H1 (cell line): ENCODE measurements around the gene NINJ2. TPM values are rescaled to one million over a fixed set of nuclear protein-coding genes. Genes with fewer than 3 reads are reported as not detected.

ENCODE experiments used
- CTCF ChIA-PET: fragments of 300-600 bp; sonication (Branson Sonifier 250); formaldehyde crosslinking; loops from one replicate; lab custom pipeline; 2021; ENCODE audit not compliant: partially characterized antibody; lab: Charles Lee
- POLR2A ChIA-PET: fragments of 300-600 bp; sonication (Branson Sonifier 250); formaldehyde crosslinking; loops from one replicate; lab custom pipeline; 2021; ENCODE audit warnings: inconsistent platforms; ENCODE audit not compliant: partially characterized antibody; lab: Charles Lee
- DNase-seq, 2 experiments: peaks; one replicate each; pipeline versions ENCODE4 v3.0.0 to v3.0.0-alpha.2; 2010 to 2022; ENCODE audit warnings: low spot score in 2 of 2, low read depth in 1 of 2, mixed read lengths in 1 of 2
- FAIRE-seq: peaks from 2 replicates; lab custom pipeline; 2011; peaks lifted over from hg19 to GRCh38; lab: Jason Lieb, UNC
- H2AFZ ChIP-seq: 2 replicates; pipeline ENCODE4 v1.8.1; 2012; ENCODE audit warnings: low read length, inconsistent platforms
- H2AK5ac ChIP-seq: 2 replicates; pipeline ENCODE4 v1.6.1; 2013; ENCODE audit warnings: low read depth, low read length
- H2BK120ac ChIP-seq: replicated peaks from 2 replicates; pipeline ENCODE3; 2013; ENCODE audit warnings: low read depth, low read length, inconsistent platforms
- H2BK12ac ChIP-seq: 2 replicates; pipeline ENCODE4 v1.6.1; 2013; ENCODE audit warnings: low read depth, low read length
- H2BK15ac ChIP-seq: 2 replicates; pipeline ENCODE4 v1.6.1; 2013; ENCODE audit warnings: low read length
- H2BK20ac ChIP-seq: 2 replicates; pipeline ENCODE4 v1.6.1; 2013; ENCODE audit warnings: low read length
- H2BK5ac ChIP-seq: 2 replicates; pipeline ENCODE4 v1.6.1; 2013; ENCODE audit warnings: low read depth, low read length
- H3K14ac ChIP-seq: 2 replicates; pipeline ENCODE4 v1.6.1; 2013; ENCODE audit warnings: inconsistent platforms; ENCODE audit not compliant: insufficient read length
- H3K18ac ChIP-seq: 2 replicates; pipeline ENCODE4 v1.6.1; 2013; ENCODE audit warnings: low read length; ENCODE audit errors: extremely low read depth
- H3K23ac ChIP-seq: 2 replicates; pipeline ENCODE4 v1.6.1; 2013; ENCODE audit warnings: inconsistent platforms; ENCODE audit not compliant: insufficient read length
- H3K23me2 ChIP-seq: 2 replicates; pipeline ENCODE4 v1.6.1; 2013; ENCODE audit warnings: low read depth, low read length
- H3K27ac ChIP-seq: 2 replicates; pipeline ENCODE4 v1.6.1; 2011; ENCODE audit warnings: low read depth, low read length, inconsistent platforms
- H3K27me3 ChIP-seq, 4 experiments: replicated peaks in 1 of 4; 1 replicate in 1 of 4; 2 replicates in 3 of 4; pipeline versions ENCODE4 v1.6.1 to v1.8.1; 2011 to 2013; ENCODE audit warnings: low read length in 3 of 4, mild to moderate bottlenecking in 3 of 4, inconsistent platforms in 2 of 4, mixed read lengths in 2 of 4, moderate library complexity in 1 of 4; ENCODE audit not compliant: control insufficient read depth in 3 of 4, insufficient read depth in 3 of 4; ENCODE audit errors: extremely low read depth in 1 of 4
- H3K36me3 ChIP-seq, 4 experiments: 2 replicates each; pipeline versions ENCODE4 v1.6.1 to v1.8.1; 2011 to 2013; ENCODE audit warnings: mild to moderate bottlenecking in 4 of 4, low read length in 3 of 4, moderate library complexity in 2 of 4, control low read depth in 1 of 4, inconsistent platforms in 1 of 4; ENCODE audit not compliant: insufficient read depth in 4 of 4, control insufficient read depth in 2 of 4
- H3K4ac ChIP-seq: replicated peaks from 2 replicates; pipeline ENCODE3; 2013; ENCODE audit warnings: low read length, low read depth, mixed read lengths, inconsistent platforms; ENCODE audit not compliant: insufficient read length
- H3K4me1 ChIP-seq, 4 experiments: replicated peaks in 1 of 4; 1 replicate in 1 of 4; 2 replicates in 3 of 4; pipeline versions ENCODE4 v1.6.1 to v1.8.1; 2011 to 2013; ENCODE audit warnings: low read length in 3 of 4, inconsistent platforms in 2 of 4, mixed read lengths in 1 of 4; ENCODE audit not compliant: insufficient read depth in 4 of 4, control insufficient read depth in 3 of 4
- H3K4me2 ChIP-seq, 2 experiments: 2 replicates each; pipeline versions ENCODE4 v1.6.1 to v1.8.1; 2011 to 2013; ENCODE audit warnings: low read depth in 2 of 2, low read length in 2 of 2, control low read depth in 1 of 2, inconsistent platforms in 1 of 2, mild to moderate bottlenecking in 1 of 2; ENCODE audit not compliant: insufficient read depth in 1 of 2
- H3K4me3 ChIP-seq, 4 experiments: fragments of 200-600, 300-600 bp in 1 of 4; sonication (generic), shearing (Covaris generic), sonication (Bioruptor Twin) in 1 of 4; 2 replicates each; pipeline versions ENCODE4 v1.5.1 to v1.8.1; 2011 to 2016; ENCODE audit warnings: low read length in 4 of 4, low read depth in 3 of 4, control low read depth in 2 of 4, inconsistent platforms in 2 of 4, mild to moderate bottlenecking in 2 of 4, mixed read lengths in 1 of 4, moderate library complexity in 1 of 4; ENCODE audit not compliant: insufficient read depth in 2 of 4; ENCODE audit errors: extremely low read depth in 1 of 4
- H3K56ac ChIP-seq: replicated peaks from 2 replicates; pipeline ENCODE3; 2013; ENCODE audit warnings: low read depth, mild to moderate bottlenecking, mixed read lengths, low read length, inconsistent platforms; ENCODE audit not compliant: insufficient read length
- H3K79me1 ChIP-seq: 2 replicates; pipeline ENCODE4 v1.6.1; 2013; ENCODE audit warnings: low read depth, low read length, control low read depth
- H3K79me2 ChIP-seq, 2 experiments: 2 replicates each; pipeline versions ENCODE4 v1.6.1 to v1.8.1; 2012 to 2013; ENCODE audit warnings: low read length in 2 of 2, mild to moderate bottlenecking in 2 of 2, inconsistent platforms in 1 of 2; ENCODE audit not compliant: insufficient read depth in 2 of 2, control insufficient read depth in 1 of 2
- H3K9ac ChIP-seq, 4 experiments: replicated peaks in 1 of 4; 1 replicate in 1 of 4; 2 replicates in 3 of 4; pipeline versions ENCODE4 v1.6.1 to v1.8.1; 2011 to 2013; ENCODE audit warnings: low read depth in 3 of 4, low read length in 3 of 4, control low read depth in 2 of 4, mild to moderate bottlenecking in 2 of 4, moderate library complexity in 2 of 4, inconsistent platforms in 1 of 4; ENCODE audit errors: extremely low read depth in 1 of 4
- H3K9me3 ChIP-seq, 2 experiments: 2 replicates each; pipeline versions ENCODE4 v1.6.1 to v1.8.1; 2012 to 2013; ENCODE audit warnings: mild to moderate bottlenecking in 2 of 2, moderate library complexity in 2 of 2, control low read depth in 1 of 2, inconsistent platforms in 1 of 2, low read depth in 1 of 2, low read length in 1 of 2, mixed read lengths in 1 of 2; ENCODE audit not compliant: insufficient read depth in 2 of 2
- H4K20me1 ChIP-seq, 2 experiments: replicated peaks in 1 of 2; 2 replicates each; pipeline versions ENCODE3 to v1.8.1; 2011 to 2013; ENCODE audit warnings: inconsistent platforms in 2 of 2, low read length in 2 of 2, mild to moderate bottlenecking in 1 of 2; ENCODE audit not compliant: insufficient read depth in 2 of 2, control insufficient read depth in 1 of 2
- H4K5ac ChIP-seq: 2 replicates; pipeline ENCODE4 v1.6.1; 2013; ENCODE audit warnings: low read length, low read depth, mixed read lengths, inconsistent platforms; ENCODE audit not compliant: insufficient read length
- H4K8ac ChIP-seq: 2 replicates; pipeline ENCODE4 v1.8.0; 2013; ENCODE audit warnings: mild to moderate bottlenecking, moderate library complexity, low read length, inconsistent platforms; ENCODE audit not compliant: insufficient read depth; ENCODE audit errors: extremely low read depth
- H4K91ac ChIP-seq: replicated peaks from 2 replicates; pipeline ENCODE3; 2013; ENCODE audit warnings: low read length, mixed read lengths, inconsistent platforms; ENCODE audit not compliant: insufficient read length
- BCL11A ChIP-seq, 2 experiments: IDR thresholded peaks; one replicate each; pipeline ENCODE4 v1.6.1; 2011; ENCODE audit warnings: low read depth in 2 of 2, low read length in 2 of 2, mild to moderate bottlenecking in 2 of 2
- BRCA1 ChIP-seq: IDR thresholded peaks from 2 replicates; pipeline ENCODE4 v1.6.1; 2012; ENCODE audit warnings: low read depth, low read length, improper control_type of control experiment
- CTCF ChIP-seq, 3 experiments: IDR thresholded peaks; 1 replicate in 2 of 3; 2 replicates in 1 of 3; pipeline versions ENCODE4 v1.5.1 to v1.6.1; 2011; ENCODE audit warnings: low read length in 3 of 3, mild to moderate bottlenecking in 3 of 3, inconsistent platforms in 2 of 3, low read depth in 1 of 3, moderate library complexity in 1 of 3; ENCODE audit not compliant: insufficient read depth in 1 of 3; ENCODE audit errors: control extremely low read depth in 1 of 3
- GABPA ChIP-seq: IDR thresholded peaks from 2 replicates; pipeline ENCODE4 v1.6.1; 2011; ENCODE audit warnings: mild to moderate bottlenecking, low read length, moderate library complexity, borderline replicate concordance; ENCODE audit not compliant: insufficient read depth
- SIRT6 ChIP-seq: IDR thresholded peaks from one replicate; pipeline ENCODE4 v1.7.1; 2012; ENCODE audit warnings: low read length, inconsistent platforms
- TAF1 ChIP-seq: IDR thresholded peaks from 2 replicates; pipeline ENCODE4 v1.6.1; 2011; ENCODE audit warnings: mild to moderate bottlenecking, low read depth, low read length
- TAF7 ChIP-seq: optimal IDR thresholded peaks from 2 replicates; pipeline ENCODE3; 2011; ENCODE audit warnings: low read depth, mild to moderate bottlenecking, inconsistent platforms, low read length, moderate library complexity, borderline replicate concordance
- YY1 ChIP-seq: IDR thresholded peaks from 2 replicates; pipeline ENCODE4 v1.6.1; 2011; ENCODE audit warnings: low read depth, mild to moderate bottlenecking, low read length
- WGBS, 2 experiments: shearing (Covaris generic) in 1 of 2; methylation state at CpG; one replicate each; pipeline versions ENCODE4 v1.1.6 to v1.1.7; 2013 to 2015; ENCODE audit warnings: low lambda C conversion rate in 2 of 2, mixed read lengths in 2 of 2, inconsistent platforms in 1 of 2, low coverage in 1 of 2, missing lambda C conversion rate in 1 of 2; ENCODE audit not compliant: insufficient replicate concordance in 2 of 2, insufficient coverage in 1 of 2, insufficient read length in 1 of 2; ENCODE audit errors: extremely low coverage in 1 of 2, missing lambda C conversion rate in 1 of 2; 5-methylcytosine and 5-hydroxymethylcytosine counted together
- polyA plus RNA-seq, 7 experiments: library from polyadenylated mRNA; depleted of rRNA in 3 of 7; stranded (reverse) in 5 of 7; unstranded in 2 of 7; fragments of >200 nt in 5 of 7; fragments of 200-250 nt in 2 of 7; gene quantifications; 1 replicate in 5 of 7; 2 replicates in 1 of 7; 4 replicates in 1 of 7; pipeline versions ENCODE4 v1.2.1 to v1.2.3, GENCODE V29; 2011 to 2013; ENCODE audit warnings: missing spikeins in 2 of 7, mixed read lengths in 2 of 7
- total RNA-seq: library from RNA; stranded (reverse); fragmentation: NEBNext Ultra II Directional; extraction: Animal tissue kit (Norgen Biotek cat#: 25700); gene quantifications from 2 replicates; pipeline ENCODE4 v1.2.1, GENCODE V29; 2021
- TF ChIP-seq, protein P1 (sequence below): IDR thresholded peaks from 2 replicates; pipeline ENCODE4 v1.6.1; 2011; ENCODE audit warnings: low read length, improper control_type of control experiment

Gene NINJ2
- total and polyA plus RNA-seq, 2 of the 8 experiments (the other 6 are each of a cell fraction or from before 2014, with no cell fraction given) = 1.4 TPM; not detected in 1

- no peak overlapping the region for H3K23ac ChIP-seq
- H3K9me3 ChIP-seq = no peaks in the 10 kb centered on the region
- H3K36me3 ChIP-seq = no peaks in the 10 kb centered on the region
- no peak overlapping the region for H4K5ac ChIP-seq
- no peak overlapping the region for H2AK5ac ChIP-seq
- H3K18ac ChIP-seq = no peak overlapping the region
- H2BK20ac ChIP-seq = no peak overlapping the region
- H3K23me2 ChIP-seq = no peaks in the 10 kb centered on the region
- H3K79me2 ChIP-seq = no peaks in the 10 kb centered on the region
- no peak overlapping the region for H3K14ac ChIP-seq
- no peak overlapping the region for H3K4ac ChIP-seq
- no peaks in the 10 kb centered on the region for H3K27me3 ChIP-seq
- H3K56ac ChIP-seq = no peak overlapping the region
- DNase-seq (no peak), FAIRE-seq (no peak)
- H2BK15ac ChIP-seq = no peak overlapping the region
- WGBS, 2 experiments = 95% methylated on average over 8 of the region's 10 CpGs; no CpG with 5 or more reads in 1 of the 2 experiments
- no peak overlapping the region for H2AFZ ChIP-seq
- no peak overlapping the region for H2BK120ac ChIP-seq
- ChIA-PET POLR2A (interaction anchor here (1.0 kb wide), 1 partner anchor 10 kb away, joined by 3 read pairs; no protein-coding TSS in a partner anchor), CTCF (interaction anchor here (1.0 kb wide), 1 partner anchor 46 kb away, joined by 3 read pairs; no protein-coding TSS in a partner anchor)
- no peaks in the 10 kb centered on the region for H3K4me1 ChIP-seq
- no peak overlapping the region for H4K8ac ChIP-seq
- H4K91ac ChIP-seq = no peak overlapping the region
- no peak overlapping the region for H3K4me2 ChIP-seq
- no peak overlapping the region for H3K27ac ChIP-seq
- no peaks in the 10 kb centered on the region for H3K79me1 ChIP-seq
- no peak overlapping the region for H2BK12ac ChIP-seq
- no peak overlapping the region for H3K9ac ChIP-seq
- H4K20me1 ChIP-seq = no peaks in the 10 kb centered on the region
- no peak overlapping the region for H2BK5ac ChIP-seq
- no peak overlapping the region for H3K4me3 ChIP-seq
- TF ChIP-seq GABPA = no peak
- no peak for TF ChIP-seq CTCF (IDR thresholded peaks at IDR 0.05; ENCODE audit: control extremely low read depth in 1 of 3, insufficient read depth in 1 of 3, low read depth in 1 of 3, low read length in 3 of 3)
- TF ChIP-seq SIRT6 = no peak
- no peak for TF ChIP-seq TAF7
- no peak for TF ChIP-seq BCL11A (IDR thresholded peaks at IDR 0.05; ENCODE audit: low read depth in 2 of 2, low read length in 2 of 2)
- TF ChIP-seq, protein P1, sequence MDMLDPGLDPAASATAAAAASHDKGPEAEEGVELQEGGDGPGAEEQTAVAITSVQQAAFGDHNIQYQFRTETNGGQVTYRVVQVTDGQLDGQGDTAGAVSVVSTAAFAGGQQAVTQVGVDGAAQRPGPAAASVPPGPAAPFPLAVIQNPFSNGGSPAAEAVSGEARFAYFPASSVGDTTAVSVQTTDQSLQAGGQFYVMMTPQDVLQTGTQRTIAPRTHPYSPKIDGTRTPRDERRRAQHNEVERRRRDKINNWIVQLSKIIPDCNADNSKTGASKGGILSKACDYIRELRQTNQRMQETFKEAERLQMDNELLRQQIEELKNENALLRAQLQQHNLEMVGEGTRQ = no peak
- no peak for TF ChIP-seq TAF1
- TF ChIP-seq YY1 = no peak
- TF ChIP-seq BRCA1 = no peak
Measured at GRCh38 chr12:681568-682256, 18.5 kb upstream of the NINJ2 start.
